Fibroblast of mammary gland (primary cell): ENCODE measurements around the gene ALDH7A1.

Experiments used
- DNase-seq: peaks from one replicate; pipeline ENCODE4 v3.0.0-alpha.2; 2010; ENCODE audit warnings: low read depth
- H3K4me3 ChIP-seq: 2 replicates; pipeline ENCODE4 v1.5.1; 2011; ENCODE audit warnings: low read depth, mild to moderate bottlenecking, low read length, moderate library complexity; ENCODE audit not compliant: control insufficient read depth
- TF ChIP-seq, protein P1 (sequence below): conservative IDR thresholded peaks from 2 replicates; pipeline ENCODE4 v1.5.1; 2011; ENCODE audit warnings: low read depth, low read length, inconsistent platforms; ENCODE audit not compliant: control insufficient read depth, insufficient read depth

Gene ALDH7A1

DNA sequence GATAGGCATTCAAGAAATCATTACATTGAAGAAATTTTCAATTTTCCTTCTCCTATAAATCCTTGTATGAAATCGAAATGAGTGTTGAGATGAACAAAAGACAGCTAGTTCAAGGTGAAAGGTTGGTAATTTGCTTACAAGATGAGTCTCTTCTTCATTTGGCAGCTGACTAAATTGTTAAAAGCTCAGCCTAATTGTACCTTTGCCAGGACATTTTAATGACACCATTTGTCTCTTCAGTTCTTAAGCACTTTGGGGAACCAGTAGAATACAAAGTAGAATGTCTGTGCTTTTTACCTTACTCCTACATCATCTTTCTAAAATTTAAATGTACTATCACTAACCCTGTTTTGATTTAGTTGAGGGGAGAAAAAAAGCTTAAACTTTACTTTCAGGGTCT is 112.4 kb downstream of the ALDH7A1 start:
- TF ChIP-seq, protein P1, sequence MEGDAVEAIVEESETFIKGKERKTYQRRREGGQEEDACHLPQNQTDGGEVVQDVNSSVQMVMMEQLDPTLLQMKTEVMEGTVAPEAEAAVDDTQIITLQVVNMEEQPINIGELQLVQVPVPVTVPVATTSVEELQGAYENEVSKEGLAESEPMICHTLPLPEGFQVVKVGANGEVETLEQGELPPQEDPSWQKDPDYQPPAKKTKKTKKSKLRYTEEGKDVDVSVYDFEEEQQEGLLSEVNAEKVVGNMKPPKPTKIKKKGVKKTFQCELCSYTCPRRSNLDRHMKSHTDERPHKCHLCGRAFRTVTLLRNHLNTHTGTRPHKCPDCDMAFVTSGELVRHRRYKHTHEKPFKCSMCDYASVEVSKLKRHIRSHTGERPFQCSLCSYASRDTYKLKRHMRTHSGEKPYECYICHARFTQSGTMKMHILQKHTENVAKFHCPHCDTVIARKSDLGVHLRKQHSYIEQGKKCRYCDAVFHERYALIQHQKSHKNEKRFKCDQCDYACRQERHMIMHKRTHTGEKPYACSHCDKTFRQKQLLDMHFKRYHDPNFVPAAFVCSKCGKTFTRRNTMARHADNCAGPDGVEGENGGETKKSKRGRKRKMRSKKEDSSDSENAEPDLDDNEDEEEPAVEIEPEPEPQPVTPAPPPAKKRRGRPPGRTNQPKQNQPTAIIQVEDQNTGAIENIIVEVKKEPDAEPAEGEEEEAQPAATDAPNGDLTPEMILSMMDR: no peak
- DNase-seq: no peak
- H3K4me3 ChIP-seq: no peak overlapping the region

DNA sequence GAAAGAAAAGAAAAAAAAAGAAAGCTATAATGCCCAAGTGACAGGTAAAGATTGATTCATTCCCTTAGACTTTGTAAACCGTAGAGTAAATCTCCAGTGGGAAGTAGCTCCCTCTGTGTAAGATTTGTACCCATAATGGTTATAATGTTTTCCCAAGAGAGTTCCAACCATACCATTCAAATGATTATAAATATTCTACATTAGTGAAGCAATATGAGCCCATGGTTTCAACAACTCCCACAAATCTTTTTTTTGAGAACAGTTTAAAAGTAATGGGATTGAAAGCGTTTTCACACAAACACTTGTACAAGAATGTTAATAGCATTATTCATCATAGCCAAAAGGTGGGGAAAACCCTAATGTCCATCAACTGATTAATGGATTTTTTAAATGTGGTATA is 113.8 kb downstream of the ALDH7A1 start:
- peak; percentile 17 for DNase-seq
- TF ChIP-seq, protein P1: no peak
- no peak overlapping the region for H3K4me3 ChIP-seq
